Aorta (tissue), 5 donors: ENCODE measurements around the gene MACROH2A1. TPM values are rescaled to one million over a fixed set of nuclear protein-coding genes. Genes with fewer than 3 reads are reported as not detected.

ENCODE experiments used
- ATAC-seq: fragments of 200-7000 bp; cut with Tn5 transposase; one replicate; pipeline ENCODE4 v1.9.1; 2022; ENCODE audit warnings: moderate library complexity; ENCODE audit not compliant: low FRiP score
- DNase-seq, 2 donors: peaks; one replicate each; pipeline ENCODE4 v3.0.0-alpha.2; 2020
- H3K27ac ChIP-seq, 2 donors: one replicate each; pipeline ENCODE4 v1.5.1; 2013; ENCODE audit warnings: low read length in 2 of 2, mild to moderate bottlenecking in 2 of 2, moderate library complexity in 2 of 2, control low read depth in 1 of 2, inconsistent platforms in 1 of 2, low read depth in 1 of 2
- H3K27me3 ChIP-seq, 2 donors: one replicate each; pipeline ENCODE4 v1.6.1; 2013; ENCODE audit warnings: control low read depth in 1 of 2, low read length in 1 of 2, mild to moderate bottlenecking in 1 of 2, moderate library complexity in 1 of 2; ENCODE audit not compliant: insufficient read depth in 2 of 2, control insufficient read depth in 1 of 2
- H3K36me3 ChIP-seq, 2 donors: one replicate each; pipeline ENCODE4 v1.6.1; 2013; ENCODE audit warnings: control low read depth in 1 of 2, low read length in 1 of 2, mild to moderate bottlenecking in 1 of 2; ENCODE audit not compliant: insufficient read depth in 2 of 2, control insufficient read depth in 1 of 2
- H3K4me1 ChIP-seq, 2 donors: one replicate each; pipeline ENCODE4 v1.6.1; 2013; ENCODE audit warnings: low read length in 2 of 2, control low read depth in 1 of 2, mild to moderate bottlenecking in 1 of 2, moderate library complexity in 1 of 2; ENCODE audit not compliant: insufficient read depth in 2 of 2, control insufficient read depth in 1 of 2
- H3K4me3 ChIP-seq, 2 donors: one replicate each; pipeline ENCODE4 v1.5.1; 2013; ENCODE audit warnings: low read length in 2 of 2, control low read depth in 1 of 2, mild to moderate bottlenecking in 1 of 2
- H3K9me3 ChIP-seq: one replicate; pipeline ENCODE4 v1.6.1; 2013; ENCODE audit warnings: mild to moderate bottlenecking, low read length; ENCODE audit not compliant: control insufficient read depth
- whole genome bisulfite sequencing, 2 donors: extraction: QIAGEN DNeasy Blood & Tissue Kit; methylation state at CpG; one replicate each; pipeline ENCODE4 v1.1.7; 2013; 5-methylcytosine and 5-hydroxymethylcytosine counted together
- intact Hi-C, 2 donors: fragments of 100-400 bp; cut with DNase I; formaldehyde crosslinking; loops; one replicate each; pipeline versions ENCODE4 v1.14.2 to v1.15.0; 2022
- polyA plus RNA-seq, 2 donors: library from polyadenylated mRNA; stranded (reverse); fragments of 200-250 nt; gene quantifications; one replicate each; pipeline ENCODE4 v1.2.3, GENCODE V29; 2013
- total RNA-seq, 2 donors: library from RNA; stranded (reverse); fragmentation: NEBNext Ultra II Directional; extraction: Animal tissue kit (Norgen Biotek cat#: 25700); gene quantifications; one replicate each; pipeline ENCODE4 v1.2.1, GENCODE V29; 2021
- donor health status: healthy with polysubstance abuse.
- donor health status: Bipolar disorder and iron deficiency.
- donor health status: DM: no; HTN: no; CAD: no.
- donor health status: DM: no; HTN: no; CAD: no.
- donor health status: DM: yes; HTN: yes; CAD: no.

MACROH2A1 gene
- total and polyA plus RNA-seq, 4 donors: 79.6 to 113 (median 106) TPM

DNA sequence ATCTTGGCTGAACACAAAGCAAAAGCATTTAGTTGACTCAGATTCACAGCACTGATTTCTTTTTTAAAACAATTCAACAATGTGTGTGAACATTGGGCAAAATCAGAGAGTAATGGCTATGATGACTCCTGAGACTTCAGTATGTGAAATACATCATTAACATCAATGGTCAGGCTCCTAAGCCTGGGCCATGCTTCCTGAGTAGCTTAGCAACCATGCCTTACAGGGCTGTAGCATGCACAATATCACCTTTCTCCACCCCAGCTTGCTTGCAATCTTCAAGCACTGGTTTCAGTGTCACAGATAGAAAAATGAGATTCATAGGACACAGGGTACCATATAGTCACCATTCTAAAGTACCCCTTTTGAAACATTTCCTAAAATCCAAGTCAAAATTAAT lies 41.3 kb downstream of the MACROH2A1 start:
- Histone ChIP-seq H3K4me1 (peaks cover 0 to 2% of the 10 kb centered on the region in 2 donors), H3K27ac (no peak overlapping the region), H3K27me3 (no peaks in the 10 kb centered on the region), H3K36me3 (no peaks in the 10 kb centered on the region), H3K4me3 (no peak overlapping the region), H3K9me3 (no peaks in the 10 kb centered on the region)
- no peak for ATAC-seq
- DNase-seq: no peak
- intact Hi-C loops: no loop called here

- Histone ChIP-seq H3K27ac (no peak overlapping the region), H3K9me3 (no peaks in the 10 kb centered on the region), H3K4me1 (peaks cover 0 to 2% of the 10 kb centered on the region in 2 donors), H3K4me3 (no peak overlapping the region), H3K36me3 (no peaks in the 10 kb centered on the region), H3K27me3 (no peaks in the 10 kb centered on the region)
- intact Hi-C loops: no loop called here
- DNase-seq (peak; percentile 78 to 87), ATAC-seq (peak; percentile 77)
- 16 to 31% methylated on average over 6 of the region's 6 CpGs for WGBS, 2 donors
Observed at GRCh38 chr5:135356522-135357318, 42.3 kb downstream of the MACROH2A1 start.

- no peak for DNase-seq
- intact Hi-C loops: no loop called here
- Histone ChIP-seq H3K4me1 (peaks cover 0 to 2% of the 10 kb centered on the region in 2 donors), H3K27ac (no peak overlapping the region), H3K4me3 (no peak overlapping the region), H3K36me3 (peaks cover 0 to 6% of the 10 kb centered on the region in 2 donors), H3K9me3 (no peaks in the 10 kb centered on the region), H3K27me3 (no peaks in the 10 kb centered on the region)
- WGBS, 2 donors: 98 to 100% methylated on average over 1 of the region's 1 CpG
- no peak for ATAC-seq
Observed at GRCh38 chr5:135355169-135355568, 43.9 kb downstream of the MACROH2A1 start.

DNA sequence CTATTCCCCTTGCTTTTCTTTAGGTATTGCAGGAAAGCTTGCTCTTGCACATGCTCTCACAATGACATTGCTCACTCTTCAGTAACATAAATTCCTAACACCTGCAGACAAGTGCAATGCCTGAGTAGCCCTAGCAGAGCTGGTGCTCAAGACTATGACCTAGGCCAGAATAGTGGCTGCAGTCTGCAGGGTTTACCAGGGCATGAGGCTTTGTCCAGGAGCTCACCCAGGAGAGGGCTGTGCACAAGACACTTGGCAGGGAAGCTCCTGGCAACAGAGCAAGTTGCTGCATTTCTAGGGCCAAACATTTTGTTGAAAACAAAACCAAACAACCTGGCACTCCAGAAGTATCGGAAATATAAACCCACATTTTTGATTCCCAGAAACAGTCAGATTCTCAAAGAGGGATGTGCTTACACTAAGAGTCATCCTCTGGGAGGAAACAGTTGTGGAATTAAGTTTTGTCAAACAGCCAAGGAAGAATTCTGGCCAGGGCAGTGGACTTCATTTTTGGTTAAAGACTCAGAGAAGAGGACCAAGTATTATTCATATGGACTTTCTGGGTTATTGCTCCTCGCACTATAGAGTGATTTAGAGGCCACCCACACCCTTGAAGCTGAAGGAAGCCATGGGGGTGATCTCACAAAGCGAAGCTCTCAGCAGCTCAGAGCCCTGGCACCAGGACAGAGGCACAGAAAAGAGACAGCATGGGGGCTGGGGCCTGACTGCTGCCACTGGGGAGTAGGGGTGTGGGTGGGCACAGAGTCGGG lies 44.9 kb downstream of the MACROH2A1 start:
- Histone ChIP-seq H3K27ac (no peak overlapping the region), H3K9me3 (no peaks in the 10 kb centered on the region), H3K36me3 (peaks cover 4 to 6% of the 10 kb centered on the region in 2 donors), H3K4me3 (no peak overlapping the region), H3K27me3 (no peaks in the 10 kb centered on the region), H3K4me1 (peaks cover 0 to 2% of the 10 kb centered on the region in 2 donors)
- intact Hi-C loops: no loop called here
- DNase-seq: peak in 1 of 2 donors; percentile 38
- WGBS, 2 donors: 49 to 50% methylated on average over 4 of the region's 4 CpGs
- ATAC-seq: peak; percentile 36

- Histone ChIP-seq H3K4me1 (no peaks in the 10 kb centered on the region), H3K27me3 (no peaks in the 10 kb centered on the region), H3K4me3 (no peak overlapping the region), H3K36me3 (peaks cover 4 to 7% of the 10 kb centered on the region in 2 donors), H3K9me3 (no peaks in the 10 kb centered on the region), H3K27ac (no peak overlapping the region)
- WGBS, 2 donors: 94 to 95% methylated on average over 10 of the region's 10 CpGs
- intact Hi-C loops: no loop called here
- ATAC-seq: no peak
- peak; percentile 18 to 52 for DNase-seq
Observed at GRCh38 chr5:135350536-135350935, 48.5 kb downstream of the MACROH2A1 start.

- H3K4me1 ChIP-seq: no peaks in the 10 kb centered on the region
Observed at GRCh38 chr5:135349886-135350285, 49.1 kb downstream of the MACROH2A1 start.

DNA sequence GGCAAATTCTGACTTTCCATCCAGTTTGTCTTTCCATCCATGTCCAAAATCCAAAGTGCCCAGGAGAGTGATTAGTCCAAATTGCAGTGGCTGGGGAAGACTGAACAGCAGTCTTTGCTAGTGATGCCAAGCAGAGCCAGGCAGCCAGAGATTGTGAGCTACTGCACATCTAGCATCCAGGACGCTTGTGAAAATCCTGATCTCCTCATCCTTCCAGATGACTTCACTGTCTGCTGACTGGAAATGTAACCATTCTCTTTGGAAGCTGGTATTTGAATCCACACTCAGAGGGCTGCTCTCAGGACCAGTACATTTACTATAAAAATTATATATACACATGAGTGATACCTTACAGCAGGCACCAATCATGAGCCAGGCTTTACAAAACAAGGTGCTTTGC lies 49.6 kb downstream of the MACROH2A1 start:
- intact Hi-C loops: no loop called here
- Histone ChIP-seq H3K9me3 (no peaks in the 10 kb centered on the region), H3K27me3 (no peaks in the 10 kb centered on the region), H3K4me1 (no peaks in the 10 kb centered on the region), H3K36me3 (peaks cover 4 to 7% of the 10 kb centered on the region in 2 donors), H3K27ac (no peak overlapping the region), H3K4me3 (no peak overlapping the region)
- no peak for ATAC-seq
- no peak for DNase-seq
- 57 to 68% methylated on average over 1 of the region's 1 CpG for WGBS, 2 donors

More at GRCh38 chr5:135349886-135350285, 49.1 kb downstream of the MACROH2A1 start:
- intact Hi-C loops: no loop called here
- ATAC-seq: no peak
- Histone ChIP-seq H3K27me3 (no peaks in the 10 kb centered on the region), H3K4me3 (no peak overlapping the region), H3K27ac (no peak overlapping the region), H3K9me3 (no peaks in the 10 kb centered on the region), H3K36me3 (peaks cover 4 to 7% of the 10 kb centered on the region in 2 donors)
- DNase-seq: no peak

- no peaks in the 10 kb centered on the region for H3K27me3 ChIP-seq
- H3K4me3 ChIP-seq: no peak overlapping the region
- DNase-seq: no peak
- intact Hi-C loops: no loop called here
- H3K9me3 ChIP-seq: no peaks in the 10 kb centered on the region
- no peak overlapping the region for H3K27ac ChIP-seq
- H3K36me3 ChIP-seq: peaks cover 4 to 7% of the 10 kb centered on the region in 2 donors
- no peaks in the 10 kb centered on the region for H3K4me1 ChIP-seq
- no peak for ATAC-seq
- WGBS, 2 donors: 15 to 18% methylated on average over 1 of the region's 1 CpG
Observed at GRCh38 chr5:135348918-135349317, 50.1 kb downstream of the MACROH2A1 start.
